A673 (cell line): ENCODE measurements around the gene MIS18A.

ENCODE experiments used
- CTCF ChIP-seq: fragments of 300-800, 200-600 bp; sonication (generic); conservative IDR thresholded peaks from 2 replicates; pipeline ENCODE4 v1.5.1; 2017; ENCODE audit warnings: low read depth, mild to moderate bottlenecking, antibody characterized with exemption, low read length, moderate library complexity, mixed read lengths
- EZH2 ChIP-seq: fragments of 200-600 bp; sonication (generic); IDR thresholded peaks from 2 replicates; pipeline ENCODE4 v1.6.1; 2017; ENCODE audit warnings: borderline replicate concordance, low read depth, mild to moderate bottlenecking, mixed read lengths, antibody characterized with exemption, low read length; ENCODE audit not compliant: poor library complexity, severe bottlenecking

- no peak for TF ChIP-seq CTCF
- no peak for TF ChIP-seq EZH2
Measured at GRCh38 chr21:32304998-32305397, 26.1 kb upstream of the MIS18A start.
